ENCODE measurements around the gene ACTBL2.
"Not testable (repeated sequence)": the region's sequence is repeated elsewhere in the genome, so short reads cannot be mapped to it uniquely, and the experiment has no call there.

ACTBL2 gene

DNA sequence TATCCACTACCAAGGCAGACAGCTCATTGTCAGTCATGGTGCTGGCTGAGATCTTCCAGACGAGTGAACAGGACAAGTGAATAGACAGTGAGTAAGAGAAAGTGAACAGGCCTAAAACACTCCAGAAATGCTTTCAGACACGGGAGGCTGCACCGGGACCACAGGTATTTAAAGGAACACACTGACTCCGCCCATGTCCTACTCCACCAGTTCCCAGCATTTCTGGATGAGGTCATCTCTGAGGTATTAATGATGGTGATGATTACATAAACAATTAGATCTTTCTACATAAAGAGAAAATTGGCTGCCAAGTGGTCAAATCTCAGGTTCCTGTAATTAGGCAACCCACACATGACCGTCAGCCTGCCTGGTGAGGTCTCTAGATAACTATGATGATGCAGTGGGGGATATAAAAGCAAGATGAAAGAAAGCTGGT, at the start of gene ACTBL2:
Gene ACTBL2, minus strand, starts transcription at position 141 of the 436 bp plus-strand sequence. Its CDS starts 104 bp downstream, at position 37.
- DNase-seq: no peak

DNA sequence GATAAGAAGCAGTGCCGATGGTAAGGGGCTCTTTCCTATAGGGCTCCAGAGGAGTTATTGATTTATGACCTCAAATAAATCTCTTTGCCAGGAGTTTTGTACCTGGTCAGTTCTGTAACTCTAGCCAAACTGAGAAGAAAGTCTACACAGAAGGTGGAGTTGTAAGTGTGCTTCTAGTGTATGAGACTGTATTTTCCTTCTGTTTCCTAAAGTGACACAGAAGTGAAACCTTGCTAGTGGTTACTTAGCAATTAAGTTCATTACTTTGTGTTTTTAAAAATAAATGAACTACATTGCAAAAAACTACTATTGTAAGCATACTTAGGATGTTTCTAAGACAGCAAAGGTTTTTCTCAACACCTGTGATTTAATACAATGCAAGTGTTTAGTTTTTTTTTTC, 48.7 kb upstream of the ACTBL2 start:
- no peak for DNase-seq

DNA sequence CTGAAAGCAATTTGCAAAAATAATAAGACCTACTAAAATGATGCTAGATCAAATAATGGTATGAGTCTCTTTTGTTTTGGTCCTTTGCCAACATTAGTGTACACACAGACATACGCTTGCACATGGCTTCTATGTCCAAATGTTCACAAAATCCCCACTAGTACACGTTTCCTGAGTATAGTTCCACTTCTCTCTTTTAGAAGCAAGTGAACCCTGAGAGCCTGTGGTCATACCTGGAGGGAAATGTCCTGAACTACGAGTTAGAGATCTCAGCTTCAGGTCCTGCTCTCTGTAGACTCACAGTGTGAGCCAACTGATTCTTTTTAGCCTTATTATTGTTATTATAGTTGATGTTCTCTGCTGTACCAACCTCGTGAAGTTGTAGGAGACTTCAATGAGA, 47.3 kb upstream of the ACTBL2 start:
- no peak for DNase-seq

DNA sequence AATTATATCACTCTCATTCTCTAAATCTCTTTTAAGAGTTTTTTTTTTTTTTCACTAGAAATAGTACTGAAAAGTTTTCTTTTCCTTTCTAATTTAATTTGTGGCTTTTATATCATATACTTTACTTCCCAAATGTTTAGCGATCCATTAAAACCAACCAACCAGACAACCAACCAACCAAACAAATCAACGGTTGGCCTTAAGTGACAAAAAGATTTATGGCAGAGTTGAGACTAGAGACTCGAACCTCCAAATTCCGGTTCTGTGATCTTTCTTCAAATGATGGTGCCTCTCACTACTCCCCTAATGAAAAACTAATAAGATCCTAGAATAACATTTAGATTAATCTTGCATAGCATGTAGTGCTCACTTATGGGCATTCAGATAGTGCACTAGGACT, 45.3 kb upstream of the ACTBL2 start:
- no peak for DNase-seq

DNA sequence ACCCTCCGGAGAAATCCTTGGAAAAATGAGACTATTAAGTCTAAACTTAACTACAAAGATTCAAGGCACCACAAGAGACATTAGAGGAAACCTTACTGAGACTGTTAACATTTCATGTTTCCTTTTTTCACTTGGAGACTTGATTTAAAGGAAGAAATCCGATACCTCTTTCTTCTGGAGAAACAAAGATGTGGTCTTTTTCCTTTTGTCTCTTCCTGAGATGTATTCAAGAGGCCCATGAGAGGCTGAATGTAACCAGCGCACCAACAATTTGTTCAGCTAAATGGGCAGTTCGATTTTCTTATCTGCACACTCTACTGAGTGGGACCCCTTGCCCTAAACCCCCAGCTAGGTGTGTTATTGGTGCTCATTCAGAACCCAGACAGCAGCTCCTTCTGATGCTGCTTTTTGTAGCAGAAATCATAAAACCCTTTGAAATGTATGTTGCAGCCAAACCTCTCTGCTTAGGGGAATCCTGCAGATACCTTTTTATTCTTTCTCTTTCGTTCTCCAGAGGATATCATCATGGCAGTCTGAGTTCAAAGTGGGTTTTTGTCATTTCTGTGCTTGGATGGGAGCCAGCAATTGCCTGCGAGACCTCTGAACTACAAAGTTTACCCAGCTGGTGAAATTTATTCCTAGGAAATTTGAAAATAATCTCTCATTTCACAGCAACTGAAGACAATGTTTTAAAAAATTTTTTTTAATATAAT, 41.9 kb upstream of the ACTBL2 start:
- no peak for DNase-seq

DNA sequence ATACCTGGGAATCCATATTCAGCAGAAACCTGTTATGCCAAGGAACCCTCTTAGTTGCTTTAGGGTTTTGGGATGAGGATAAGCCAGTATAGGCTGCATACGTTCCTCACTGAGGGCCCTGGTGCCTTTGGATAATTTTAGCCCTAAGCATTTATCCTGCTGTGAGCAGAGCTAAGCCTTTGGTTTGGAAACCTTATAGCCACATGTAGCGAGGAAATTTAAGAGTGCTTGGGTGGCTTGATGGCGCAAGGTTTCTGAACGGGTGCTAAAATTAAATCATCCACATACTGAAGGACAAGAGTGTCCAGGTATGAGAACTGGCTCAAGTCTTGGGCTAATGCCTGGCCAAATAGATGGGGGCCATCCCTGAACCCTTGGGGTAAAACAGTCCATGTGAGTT, 39.9 kb upstream of the ACTBL2 start:
- DNase-seq: not testable (repeated sequence)

DNA sequence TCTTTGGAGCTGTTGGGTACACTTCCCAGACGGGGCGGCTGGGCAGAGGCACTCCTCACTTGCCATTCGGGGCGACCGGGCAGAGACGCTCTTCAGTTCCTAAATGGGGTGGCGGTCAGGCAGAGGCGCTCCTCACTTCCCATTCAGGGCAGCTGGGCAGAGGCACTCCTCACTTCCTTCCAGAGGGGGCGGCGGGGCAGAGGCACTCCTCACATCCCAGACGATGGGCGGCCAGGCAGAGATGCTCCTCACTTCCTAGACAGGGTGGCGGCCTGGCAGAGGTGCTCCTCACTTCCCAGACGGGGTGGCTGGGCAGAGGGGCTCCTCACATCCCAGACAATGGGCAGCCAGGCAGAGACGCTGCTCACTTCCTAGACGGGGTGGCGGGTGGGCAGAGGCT, 35.8 kb upstream of the ACTBL2 start:
- DNase-seq: not testable (repeated sequence)

DNA sequence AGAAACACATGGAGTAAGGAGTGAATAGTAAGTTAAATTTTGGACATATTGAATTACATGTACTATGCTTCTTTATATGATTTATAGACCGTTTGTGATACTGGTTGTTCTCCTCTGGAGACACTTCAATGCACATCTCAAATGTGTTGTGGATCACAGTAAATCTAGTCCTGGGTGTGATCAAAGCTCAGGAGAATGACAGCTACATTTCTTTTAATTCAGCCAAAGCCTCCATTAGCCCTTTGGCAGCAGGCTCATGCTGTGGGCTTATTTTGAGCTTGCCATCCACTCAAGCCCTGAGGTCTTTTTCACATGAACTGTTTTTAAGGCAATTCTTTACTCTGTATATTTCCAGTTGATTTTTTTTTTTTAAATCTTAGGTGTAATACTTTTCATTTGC, 34.6 kb upstream of the ACTBL2 start:
- DNase-seq: no peak

DNA sequence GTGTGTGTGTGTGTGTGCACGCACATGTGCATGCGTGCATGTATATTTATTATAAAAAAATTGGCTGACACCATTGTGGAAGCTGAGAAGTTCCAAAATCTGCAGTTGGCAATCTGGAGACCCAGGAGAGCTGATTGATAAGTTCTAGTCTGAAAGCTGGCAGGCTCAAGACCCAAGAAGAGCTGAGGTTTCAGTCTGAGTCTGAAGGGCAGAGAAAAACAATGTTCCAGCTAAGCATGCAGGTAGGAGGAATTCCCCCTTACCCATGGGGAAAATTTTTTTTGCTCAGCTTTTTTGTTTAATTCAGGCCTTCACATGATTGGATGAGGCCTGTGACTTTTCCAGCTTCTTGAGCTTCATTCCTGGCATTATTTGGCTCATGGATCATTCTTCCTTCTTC, 31.2 kb upstream of the ACTBL2 start:
- no peak for DNase-seq

DNA sequence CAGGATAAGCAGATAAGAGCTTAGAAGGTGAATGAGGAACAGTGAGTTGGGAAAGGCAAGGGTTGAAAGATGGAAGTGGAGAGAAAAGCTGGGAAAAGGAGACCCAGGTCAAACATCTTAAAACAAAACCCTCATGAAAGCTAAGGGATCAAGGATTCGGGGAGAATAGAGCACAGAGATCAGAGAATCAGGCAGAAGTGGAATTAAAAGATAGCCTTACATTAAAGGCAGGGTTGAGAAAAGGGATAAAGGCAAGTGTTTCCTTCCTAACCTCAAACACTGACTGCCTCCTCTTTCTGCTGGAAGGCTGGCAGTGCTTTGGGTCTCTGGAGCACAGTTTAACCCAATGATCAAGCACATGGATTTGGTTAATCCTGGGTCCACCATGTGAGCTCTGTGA, 28.7 kb upstream of the ACTBL2 start:
- no peak for DNase-seq

DNA sequence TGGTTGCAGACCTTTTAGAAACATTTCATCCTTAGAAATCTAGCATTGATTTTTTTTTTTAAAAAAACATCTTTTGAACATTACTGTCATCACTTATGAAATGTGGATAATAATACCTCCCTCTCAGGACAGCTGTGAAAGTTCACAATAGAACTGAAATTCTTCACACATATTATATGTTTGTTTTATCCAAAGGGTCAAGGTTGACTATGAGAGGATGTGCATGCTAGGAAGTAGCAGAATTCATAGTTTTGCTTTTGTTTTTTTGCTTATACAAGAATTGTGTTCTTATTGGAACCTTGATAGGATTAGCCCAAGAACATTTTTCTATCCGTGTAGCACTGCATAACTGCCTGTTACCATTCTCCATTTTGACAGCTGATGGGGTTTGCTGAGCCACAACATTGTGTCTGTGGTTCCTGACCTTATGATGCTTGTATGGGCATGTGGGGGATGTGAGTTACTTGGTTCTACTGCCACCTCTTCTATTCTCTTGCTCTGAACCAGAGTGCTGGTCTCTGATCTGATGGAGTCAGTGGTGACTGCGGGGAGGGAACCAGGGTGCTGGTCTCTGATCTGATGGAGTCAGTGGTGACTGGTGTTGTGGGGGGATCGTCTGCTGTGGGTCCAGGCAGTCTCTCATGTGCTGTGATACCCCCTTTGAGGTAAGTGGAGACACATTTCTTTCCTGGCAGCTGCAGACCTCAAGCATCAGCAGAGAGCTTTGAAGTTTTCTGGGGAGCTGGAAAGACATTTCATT, 27.1 kb upstream of the ACTBL2 start:
- DNase-seq: no peak

DNA sequence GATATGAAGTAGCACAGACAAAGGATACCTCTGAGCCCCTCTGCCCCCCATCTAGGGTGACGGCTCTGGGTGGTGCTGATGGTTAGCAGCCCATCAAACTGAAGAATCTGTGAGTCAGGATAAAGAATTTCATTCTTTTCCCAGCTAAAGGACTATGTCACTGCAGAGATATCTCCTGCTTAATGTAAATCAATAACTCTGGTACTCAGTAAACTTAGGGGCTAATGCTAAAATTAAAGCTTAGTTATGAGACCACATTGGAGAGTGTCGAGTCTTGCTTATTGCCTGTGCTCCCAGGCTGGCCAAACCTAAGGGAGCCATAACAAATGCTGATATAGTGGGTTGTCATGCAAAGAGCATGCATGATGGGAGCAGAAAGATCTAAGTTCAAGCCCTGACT, 25.6 kb upstream of the ACTBL2 start:
- DNase-seq: no peak

DNA sequence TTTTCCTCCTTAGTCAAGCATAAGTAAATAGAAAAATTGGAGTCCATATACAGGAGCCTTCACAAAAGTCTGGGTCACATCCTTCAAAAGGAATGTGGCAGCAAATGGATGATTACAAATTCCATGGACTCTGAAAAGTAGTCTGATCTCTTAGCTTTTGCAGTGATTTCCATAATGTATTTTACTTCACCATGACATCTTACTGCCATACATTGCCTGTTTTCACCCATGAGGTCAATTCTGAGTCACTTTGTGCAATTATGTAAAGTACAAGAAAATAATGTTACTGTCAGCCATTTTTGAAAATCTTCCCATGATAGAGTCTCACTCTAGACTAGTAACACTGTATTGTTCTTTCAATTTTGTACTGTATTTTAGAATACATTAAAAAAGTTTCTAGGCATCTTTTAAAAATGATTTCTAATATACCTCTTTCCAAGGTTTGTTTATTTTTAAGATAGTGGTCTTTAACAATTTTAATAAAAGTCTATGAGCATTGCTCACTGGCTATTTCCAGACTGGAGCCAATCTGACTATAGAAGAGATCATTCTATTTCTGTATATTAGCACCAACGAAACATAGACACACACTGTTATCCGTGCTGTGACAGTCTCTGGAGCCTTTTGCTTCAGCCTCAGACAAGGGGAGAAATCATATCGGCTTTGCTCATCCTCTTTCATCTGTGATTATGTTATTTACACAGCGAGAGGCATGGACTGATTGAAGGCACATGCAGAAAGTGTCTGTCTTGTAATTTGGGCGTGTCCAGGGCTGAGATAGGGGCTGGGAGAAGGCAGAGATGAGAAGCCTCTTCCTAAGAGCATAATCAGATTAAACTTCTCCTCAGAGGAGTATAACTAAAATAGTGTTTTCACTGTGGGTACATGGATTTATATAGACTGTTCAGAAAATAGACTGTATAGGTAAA, 22.9 kb upstream of the ACTBL2 start:
- no peak for DNase-seq

DNA sequence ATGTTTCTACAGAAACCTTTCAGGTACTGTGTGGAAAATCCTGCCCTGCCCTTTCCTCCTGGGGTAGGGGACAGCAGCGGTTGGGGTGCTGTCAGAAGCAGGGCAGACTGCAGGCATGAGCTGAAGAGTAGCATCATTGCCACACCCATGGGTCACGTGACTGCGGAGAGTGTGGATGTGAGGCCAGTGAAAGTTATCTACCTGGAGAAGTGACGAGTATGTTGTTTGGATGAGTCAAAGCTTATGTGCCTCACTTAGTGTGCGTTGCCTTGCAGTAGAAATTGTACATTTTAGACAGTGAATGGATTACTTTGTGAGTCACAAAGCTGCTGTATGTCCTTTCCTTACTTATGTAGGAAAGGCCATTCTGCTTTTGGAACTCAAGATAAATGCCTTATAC, 21.7 kb upstream of the ACTBL2 start:
- DNase-seq: no peak

DNA sequence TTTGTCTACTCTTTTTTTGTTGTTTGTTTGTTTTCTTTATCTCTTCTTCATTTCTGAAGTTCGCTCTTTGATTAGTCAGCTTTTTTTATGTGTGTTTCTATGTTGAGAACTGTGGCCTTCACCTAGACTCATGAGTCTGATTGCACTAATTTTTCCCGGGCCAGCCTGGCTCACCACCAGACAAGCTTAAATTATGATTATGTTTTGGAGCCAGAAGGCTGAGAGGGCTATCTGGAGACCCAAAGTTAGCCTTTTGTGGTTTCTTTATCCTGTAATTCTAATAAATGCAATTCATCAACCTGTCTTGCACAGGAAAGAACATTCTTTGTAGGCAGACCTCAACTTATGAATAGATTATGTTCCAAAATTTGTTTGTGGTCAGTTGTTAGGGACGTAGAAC, 20.8 kb upstream of the ACTBL2 start:
- DNase-seq: no peak

DNA sequence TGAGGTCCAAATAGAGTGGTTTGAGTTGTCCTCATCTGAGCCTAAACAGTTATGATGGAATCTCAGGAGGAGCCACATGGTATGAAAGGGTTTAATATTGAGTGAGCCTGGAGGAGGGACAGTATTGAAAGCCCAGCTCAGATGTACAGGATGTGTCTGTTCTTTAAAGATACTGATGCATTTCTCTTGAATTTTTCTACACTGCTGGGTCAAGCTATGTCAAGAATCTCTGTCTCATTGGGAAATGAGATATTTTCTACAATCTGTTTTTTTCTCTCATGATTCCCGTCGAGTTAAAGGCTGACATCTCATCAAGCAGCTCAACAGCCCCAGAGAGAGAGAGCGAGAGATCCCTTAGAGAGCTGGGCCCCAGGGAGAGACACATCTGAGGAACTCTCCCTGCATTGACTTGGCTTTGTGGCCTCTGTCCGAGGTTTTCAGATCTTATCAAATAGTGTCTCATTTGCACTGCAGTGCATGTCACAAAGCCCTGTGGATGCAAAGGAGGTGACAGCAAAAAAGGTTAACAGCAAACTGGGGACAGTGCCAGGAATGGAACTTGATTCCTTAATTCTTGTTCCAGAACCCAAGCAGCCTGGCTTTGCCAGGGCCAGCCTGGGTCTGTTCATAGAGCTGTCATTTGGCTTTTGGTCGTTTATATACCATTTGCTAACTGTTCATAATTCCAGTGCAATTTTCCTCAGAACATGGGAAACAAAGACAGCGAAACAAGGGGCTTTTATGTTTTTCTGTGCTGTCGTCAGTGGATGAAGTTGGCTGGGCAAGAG, 19.0 kb upstream of the ACTBL2 start:
- no peak for DNase-seq

DNA sequence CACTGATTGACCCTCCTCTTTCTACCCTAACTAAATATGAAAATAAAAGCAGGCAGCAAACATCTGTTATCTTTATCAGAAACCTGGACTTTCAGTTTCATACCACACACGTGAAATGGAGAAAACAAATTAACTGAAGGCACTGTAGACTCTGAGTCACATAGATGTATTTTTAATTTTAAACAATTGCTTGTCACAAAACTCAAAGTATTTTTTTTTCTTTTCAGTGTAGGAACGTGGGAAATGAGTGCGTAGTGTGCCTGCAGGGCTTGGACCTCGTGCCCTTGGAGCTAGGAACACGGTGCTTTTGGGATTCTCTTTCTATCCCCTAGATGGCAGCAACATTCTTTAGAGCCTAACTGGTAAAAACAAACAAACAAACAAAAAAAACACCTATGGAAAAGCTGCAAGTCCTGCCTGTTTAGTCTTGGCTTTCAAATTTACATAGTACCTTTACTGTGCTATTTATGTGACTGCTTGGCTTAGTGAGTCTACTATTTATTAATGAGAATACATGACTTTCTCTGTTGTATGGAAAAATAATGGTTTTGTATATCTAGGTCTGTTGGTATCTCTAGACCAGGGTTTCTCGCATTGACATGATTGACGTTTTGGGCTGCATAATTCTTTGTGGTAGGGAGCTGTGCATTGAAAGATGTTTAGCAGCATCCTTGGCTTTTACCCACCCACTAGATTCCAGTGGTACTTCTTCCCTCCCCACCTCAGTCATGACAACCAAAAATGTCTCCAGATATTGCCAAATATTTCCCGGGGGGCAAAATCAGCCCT, 16.8 kb upstream of the ACTBL2 start:
- no peak for DNase-seq

DNA sequence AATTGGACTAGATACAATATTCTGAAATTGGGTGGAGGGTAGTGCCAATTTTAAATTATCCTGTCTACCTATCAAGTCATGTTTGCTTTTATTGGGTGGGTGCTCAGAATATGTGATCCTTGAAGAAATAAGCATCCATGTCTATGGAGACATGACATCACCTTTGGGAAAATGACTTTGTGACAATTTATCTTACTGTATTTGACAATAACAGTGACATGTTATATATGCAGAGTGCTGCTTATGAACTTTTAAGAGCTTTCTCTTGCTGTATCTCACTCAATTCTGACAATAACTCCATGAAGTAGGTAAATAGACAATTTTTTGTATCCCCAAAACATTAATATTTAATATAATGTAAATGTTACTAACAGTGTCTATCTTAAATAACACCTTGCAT, 15.1 kb upstream of the ACTBL2 start:
- DNase-seq: no peak

DNA sequence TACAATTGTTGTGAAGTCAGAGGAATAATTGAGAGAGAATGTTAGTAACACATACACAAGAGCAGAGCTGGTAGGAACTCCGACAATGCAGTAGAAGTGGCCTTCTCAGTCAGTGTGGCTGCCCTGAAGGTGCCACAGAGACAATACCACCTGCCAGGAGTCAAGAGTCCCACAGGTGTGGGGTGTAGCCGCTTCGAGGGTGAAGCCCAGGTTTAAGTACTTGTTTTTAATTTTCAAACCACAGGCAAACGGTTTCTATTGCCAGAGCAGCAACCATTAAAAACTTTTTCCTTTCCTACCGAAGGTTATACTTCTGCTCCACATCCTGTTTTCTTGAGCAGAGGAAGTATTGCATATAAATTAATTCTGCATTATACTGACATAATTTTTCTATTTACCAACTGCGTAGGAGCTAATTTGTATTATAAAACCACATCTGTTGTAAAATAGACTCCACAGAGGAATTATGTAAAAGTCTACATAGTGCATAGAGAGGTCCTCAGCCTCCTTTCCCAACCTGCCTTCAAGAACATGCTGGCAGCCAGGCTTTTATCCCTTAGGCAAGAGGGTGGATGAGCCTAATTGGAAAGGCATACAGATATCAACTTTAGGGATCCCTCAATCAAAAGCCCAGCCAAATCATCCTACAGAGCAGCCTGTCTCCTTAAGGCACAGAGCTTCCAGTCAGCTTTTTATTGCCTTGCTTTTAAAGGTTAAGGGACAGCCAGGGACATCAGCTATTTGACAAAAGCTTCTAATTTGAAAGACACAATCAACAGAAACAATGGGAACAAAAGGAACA, 12.9 kb upstream of the ACTBL2 start:
- DNase-seq: no peak

All from stimulated activated CD8-positive, alpha-beta memory T cell treated with anti-CD3 and anti-CD28 coated beads, Interleukin-4, amount 100 ng/mL, for 48 hours (primary cell).